ENCODE data around the gene NKAIN4.

Gene NKAIN4

GRCh38 chr20:63298731-63299312, 44.6 kb upstream of the NKAIN4 start:
- no peaks in the 10 kb centered on the region for H3F3A ChIP-seq (ENCODE audit: insufficient read depth, low read length)
- H3K36me3 ChIP-seq (replicated peaks; ENCODE audit: insufficient read depth, low read length) = no peaks in the 10 kb centered on the region
- H3K27ac ChIP-seq (ENCODE audit: low read length) = no peak overlapping the region
- no peaks in the 10 kb centered on the region for H3K9me3 ChIP-seq (replicated peaks; ENCODE audit: insufficient read depth, low read length)
- no peak overlapping the region for H3K9ac ChIP-seq (ENCODE audit: low read length)
- no peak for TF ChIP-seq EZH2phosphoT487 (IDR thresholded peaks at IDR 0.05; ENCODE audit: low read length)
- no peak for TF ChIP-seq CTCF (IDR thresholded peaks at IDR 0.05; ENCODE audit: low read length)
- TF ChIP-seq EZH2 (optimal IDR thresholded peaks at IDR 0.05; ENCODE audit: low read depth, low read length) = no peak
- H2AFZ ChIP-seq (ENCODE audit: low read length) = no peak overlapping the region
- H3K79me2 ChIP-seq (ENCODE audit: low read length) = no peaks in the 10 kb centered on the region
- no peaks in the 10 kb centered on the region for H4K20me1 ChIP-seq (ENCODE audit: insufficient read depth, low read length)
- H3K4me1 ChIP-seq (ENCODE audit: low read length) = no peaks in the 10 kb centered on the region
- H3K4me2 ChIP-seq (ENCODE audit: low read depth, low read length) = no peak overlapping the region
- no peak for DNase-seq
- peaks cover 91% of the 10 kb centered on the region for H3K27me3 ChIP-seq (replicated peaks; ENCODE audit: insufficient read depth, low read length)
- no peaks in the 10 kb centered on the region for H3K9me2 ChIP-seq (replicated peaks; ENCODE audit: insufficient read depth, low read length)
- H3K4me3 ChIP-seq (ENCODE audit: low read length) = no peak overlapping the region

GRCh38 chr20:63297796-63298572, 43.7 kb upstream of the NKAIN4 start:
- no peak for TF ChIP-seq CTCF (IDR thresholded peaks at IDR 0.05; ENCODE audit: low read length)
- no peak for TF ChIP-seq EZH2 (optimal IDR thresholded peaks at IDR 0.05; ENCODE audit: low read depth, low read length)
- TF ChIP-seq EZH2phosphoT487 (IDR thresholded peaks at IDR 0.05; ENCODE audit: low read length) = no peak
- no peaks in the 10 kb centered on the region for H4K20me1 ChIP-seq (ENCODE audit: insufficient read depth, low read length)
- H3K4me2 ChIP-seq (ENCODE audit: low read depth, low read length) = no peak overlapping the region
- no peaks in the 10 kb centered on the region for H3K9me2 ChIP-seq (replicated peaks; ENCODE audit: insufficient read depth, low read length)
- no peaks in the 10 kb centered on the region for H3K9me3 ChIP-seq (replicated peaks; ENCODE audit: insufficient read depth, low read length)
- no peak overlapping the region for H3K4me3 ChIP-seq (ENCODE audit: low read length)
- H2AFZ ChIP-seq (ENCODE audit: low read length) = no peak overlapping the region
- H3K79me2 ChIP-seq (ENCODE audit: low read length) = no peaks in the 10 kb centered on the region
- H3K36me3 ChIP-seq (replicated peaks; ENCODE audit: insufficient read depth, low read length) = no peaks in the 10 kb centered on the region
- DNase-seq = no peak
- no peak overlapping the region for H3K27ac ChIP-seq (ENCODE audit: low read length)
- no peak overlapping the region for H3K9ac ChIP-seq (ENCODE audit: low read length)
- no peaks in the 10 kb centered on the region for H3F3A ChIP-seq (ENCODE audit: insufficient read depth, low read length)
- H3K4me1 ChIP-seq (ENCODE audit: low read length) = no peaks in the 10 kb centered on the region
- H3K27me3 ChIP-seq (replicated peaks; ENCODE audit: insufficient read depth, low read length) = peaks cover 94% of the 10 kb centered on the region

GRCh38 chr20:63297371-63297781, 43.1 kb upstream of the NKAIN4 start:
- Histone ChIP-seq H3K4me2 (ENCODE audit: low read depth, low read length) (no peak overlapping the region), H3K36me3 (replicated peaks; ENCODE audit: insufficient read depth, low read length) (no peaks in the 10 kb centered on the region), H2AFZ (ENCODE audit: low read length) (no peak overlapping the region), H4K20me1 (ENCODE audit: insufficient read depth, low read length) (no peaks in the 10 kb centered on the region), H3F3A (ENCODE audit: insufficient read depth, low read length) (no peaks in the 10 kb centered on the region), H3K79me2 (ENCODE audit: low read length) (no peaks in the 10 kb centered on the region), H3K9me2 (replicated peaks; ENCODE audit: insufficient read depth, low read length) (no peaks in the 10 kb centered on the region), H3K27me3 (replicated peaks; ENCODE audit: insufficient read depth, low read length) (peaks cover 93% of the 10 kb centered on the region), H3K4me3 (ENCODE audit: low read length) (no peak overlapping the region), H3K27ac (ENCODE audit: low read length) (no peak overlapping the region), H3K4me1 (ENCODE audit: low read length) (no peaks in the 10 kb centered on the region), H3K9ac (ENCODE audit: low read length) (no peak overlapping the region), H3K9me3 (replicated peaks; ENCODE audit: insufficient read depth, low read length) (no peaks in the 10 kb centered on the region)
- no peak for DNase-seq
- TF ChIP-seq EZH2phosphoT487 (IDR thresholded peaks at IDR 0.05; ENCODE audit: low read length) (no peak), CTCF (IDR thresholded peaks at IDR 0.05; ENCODE audit: low read length) (no peak), EZH2 (optimal IDR thresholded peaks at IDR 0.05; ENCODE audit: low read depth, low read length) (no peak)
